Measurements from ENCODE around the gene RANBP9. TPM values are rescaled to one million over a fixed set of nuclear protein-coding genes. Genes with fewer than 3 reads are reported as not detected.

Gene RANBP9
- total RNA-seq, 6 experiments from 2014 or later = 14.1 to 17.9 (median 15.9) TPM

GRCh38 chr6:13667655-13668054 lies 44.0 kb downstream of the RANBP9 start:
- Histone ChIP-seq H3K9me3 (no peaks in the 10 kb centered on the region), H3K4me1 (peaks cover 0 to 30% (median 6%) of the 10 kb centered on the region in 4 donors), H3K36me3 (no peaks in the 10 kb centered on the region), H3K4me3 (no peak overlapping the region), H3K27ac (no peak overlapping the region), H3K27me3 (no peaks in the 10 kb centered on the region)
- intact Hi-C loops (cut with DNase I) = no loop called here
- TF ChIP-seq CTCF (IDR thresholded peaks at IDR 0.05) (no peak), POLR2A (IDR thresholded peaks at IDR 0.05) (no peak)
- 61% methylated on average over 2 of the region's 2 CpGs for WGBS (ENCODE audit: insufficient coverage, low coverage, low lambda C conversion rate, missing lambda C conversion rate)
- DNase-seq (no peak), ATAC-seq (no peak)

- Histone ChIP-seq H3K36me3 (no peaks in the 10 kb centered on the region), H3K27me3 (no peaks in the 10 kb centered on the region), H3K27ac (no peak overlapping the region), H3K9me3 (no peaks in the 10 kb centered on the region), H3K4me3 (no peak overlapping the region), H3K4me1 (peaks cover 0 to 22% (median 6%) of the 10 kb centered on the region in 4 donors)
- DNase-seq (no peak), ATAC-seq (no peak)
- intact Hi-C loops (cut with DNase I) = no loop called here
- TF ChIP-seq CTCF (IDR thresholded peaks at IDR 0.05) (no peak), POLR2A (IDR thresholded peaks at IDR 0.05) (no peak)
- 94% methylated on average over 7 of the region's 8 CpGs for WGBS (ENCODE audit: insufficient coverage, low coverage, low lambda C conversion rate, missing lambda C conversion rate)
Observed at GRCh38 chr6:13666194-13667105, 45.2 kb downstream of the RANBP9 start.

- H3K27me3 ChIP-seq = no peaks in the 10 kb centered on the region
- H3K4me1 ChIP-seq = peaks cover 0 to 22% (median 6%) of the 10 kb centered on the region in 4 donors
- H3K36me3 ChIP-seq = no peaks in the 10 kb centered on the region
- no peak overlapping the region for H3K4me3 ChIP-seq
- TF ChIP-seq CTCF (IDR thresholded peaks at IDR 0.05) = no peak
- TF ChIP-seq POLR2A (IDR thresholded peaks at IDR 0.05) = no peak
- H3K9me3 ChIP-seq = no peaks in the 10 kb centered on the region
- ATAC-seq = peak in 3 of 4 donors; percentile 47 to 68 (median 65)
- intact Hi-C loops (cut with DNase I) = no loop called here
- no peak for DNase-seq
- H3K27ac ChIP-seq = no peak overlapping the region
Observed at GRCh38 chr6:13664703-13665352, 46.8 kb downstream of the RANBP9 start.

- ATAC-seq = peak in 3 of 4 donors; percentile 13 to 46 (median 34)
- H3K4me1 ChIP-seq = peaks cover 0 to 22% (median 6%) of the 10 kb centered on the region in 4 donors
- TF ChIP-seq CTCF (IDR thresholded peaks at IDR 0.05) (no peak), POLR2A (IDR thresholded peaks at IDR 0.05) (no peak)
- no peak overlapping the region for H3K27ac ChIP-seq
- WGBS (ENCODE audit: insufficient coverage, low coverage, low lambda C conversion rate, missing lambda C conversion rate) = 39% methylated on average over 4 of the region's 4 CpGs
- H3K4me3 ChIP-seq = no peak overlapping the region
- intact Hi-C loops (cut with DNase I) = no loop called here
- H3K9me3 ChIP-seq = no peaks in the 10 kb centered on the region
- DNase-seq = no peak
- H3K36me3 ChIP-seq = no peaks in the 10 kb centered on the region
- no peaks in the 10 kb centered on the region for H3K27me3 ChIP-seq
Observed at GRCh38 chr6:13663986-13664385, 47.6 kb downstream of the RANBP9 start.

Data from right lobe of liver (tissue), 6 donors.